H1 (cell line): ENCODE measurements around the gene GMCL2. TPM values are rescaled to one million over a fixed set of nuclear protein-coding genes. Genes with fewer than 3 reads are reported as not detected.

ENCODE experiments used
- CTCF ChIA-PET: fragments of 300-600 bp; sonication (Branson Sonifier 250); formaldehyde crosslinking; loops from one replicate; lab custom pipeline; 2021; ENCODE audit not compliant: partially characterized antibody; lab: Charles Lee
- POLR2A ChIA-PET: fragments of 300-600 bp; sonication (Branson Sonifier 250); formaldehyde crosslinking; loops from one replicate; lab custom pipeline; 2021; ENCODE audit warnings: inconsistent platforms; ENCODE audit not compliant: partially characterized antibody; lab: Charles Lee
- DNase-seq, 2 experiments: peaks; one replicate each; pipeline versions ENCODE4 v3.0.0 to v3.0.0-alpha.2; 2010 to 2022; ENCODE audit warnings: low spot score in 2 of 2, low read depth in 1 of 2, mixed read lengths in 1 of 2
- FAIRE-seq: peaks from 2 replicates; lab custom pipeline; 2011; peaks lifted over from hg19 to GRCh38; lab: Jason Lieb, UNC
- H2AFZ ChIP-seq: 2 replicates; pipeline ENCODE4 v1.8.1; 2012; ENCODE audit warnings: low read length, inconsistent platforms
- H2AK5ac ChIP-seq: 2 replicates; pipeline ENCODE4 v1.6.1; 2013; ENCODE audit warnings: low read depth, low read length
- H2BK120ac ChIP-seq: replicated peaks from 2 replicates; pipeline ENCODE3; 2013; ENCODE audit warnings: low read depth, low read length, inconsistent platforms
- H2BK12ac ChIP-seq: 2 replicates; pipeline ENCODE4 v1.6.1; 2013; ENCODE audit warnings: low read depth, low read length
- H2BK15ac ChIP-seq: 2 replicates; pipeline ENCODE4 v1.6.1; 2013; ENCODE audit warnings: low read length
- H2BK20ac ChIP-seq: 2 replicates; pipeline ENCODE4 v1.6.1; 2013; ENCODE audit warnings: low read length
- H2BK5ac ChIP-seq: 2 replicates; pipeline ENCODE4 v1.6.1; 2013; ENCODE audit warnings: low read depth, low read length
- H3K14ac ChIP-seq: 2 replicates; pipeline ENCODE4 v1.6.1; 2013; ENCODE audit warnings: inconsistent platforms; ENCODE audit not compliant: insufficient read length
- H3K18ac ChIP-seq: 2 replicates; pipeline ENCODE4 v1.6.1; 2013; ENCODE audit warnings: low read length; ENCODE audit errors: extremely low read depth
- H3K23ac ChIP-seq: 2 replicates; pipeline ENCODE4 v1.6.1; 2013; ENCODE audit warnings: inconsistent platforms; ENCODE audit not compliant: insufficient read length
- H3K23me2 ChIP-seq: 2 replicates; pipeline ENCODE4 v1.6.1; 2013; ENCODE audit warnings: low read depth, low read length
- H3K27ac ChIP-seq: 2 replicates; pipeline ENCODE4 v1.6.1; 2011; ENCODE audit warnings: low read depth, low read length, inconsistent platforms
- H3K27me3 ChIP-seq, 4 experiments: replicated peaks in 1 of 4; 1 replicate in 1 of 4; 2 replicates in 3 of 4; pipeline versions ENCODE4 v1.6.1 to v1.8.1; 2011 to 2013; ENCODE audit warnings: low read length in 3 of 4, mild to moderate bottlenecking in 3 of 4, inconsistent platforms in 2 of 4, mixed read lengths in 2 of 4, moderate library complexity in 1 of 4; ENCODE audit not compliant: control insufficient read depth in 3 of 4, insufficient read depth in 3 of 4; ENCODE audit errors: extremely low read depth in 1 of 4
- H3K36me3 ChIP-seq, 4 experiments: 2 replicates each; pipeline versions ENCODE4 v1.6.1 to v1.8.1; 2011 to 2013; ENCODE audit warnings: mild to moderate bottlenecking in 4 of 4, low read length in 3 of 4, moderate library complexity in 2 of 4, control low read depth in 1 of 4, inconsistent platforms in 1 of 4; ENCODE audit not compliant: insufficient read depth in 4 of 4, control insufficient read depth in 2 of 4
- H3K4ac ChIP-seq: replicated peaks from 2 replicates; pipeline ENCODE3; 2013; ENCODE audit warnings: low read length, low read depth, mixed read lengths, inconsistent platforms; ENCODE audit not compliant: insufficient read length
- H3K4me1 ChIP-seq, 4 experiments: replicated peaks in 1 of 4; 1 replicate in 1 of 4; 2 replicates in 3 of 4; pipeline versions ENCODE4 v1.6.1 to v1.8.1; 2011 to 2013; ENCODE audit warnings: low read length in 3 of 4, inconsistent platforms in 2 of 4, mixed read lengths in 1 of 4; ENCODE audit not compliant: insufficient read depth in 4 of 4, control insufficient read depth in 3 of 4
- H3K4me2 ChIP-seq, 2 experiments: 2 replicates each; pipeline versions ENCODE4 v1.6.1 to v1.8.1; 2011 to 2013; ENCODE audit warnings: low read depth in 2 of 2, low read length in 2 of 2, control low read depth in 1 of 2, inconsistent platforms in 1 of 2, mild to moderate bottlenecking in 1 of 2; ENCODE audit not compliant: insufficient read depth in 1 of 2
- H3K4me3 ChIP-seq, 4 experiments: fragments of 200-600, 300-600 bp in 1 of 4; sonication (generic), shearing (Covaris generic), sonication (Bioruptor Twin) in 1 of 4; 2 replicates each; pipeline versions ENCODE4 v1.5.1 to v1.8.1; 2011 to 2016; ENCODE audit warnings: low read length in 4 of 4, low read depth in 3 of 4, control low read depth in 2 of 4, inconsistent platforms in 2 of 4, mild to moderate bottlenecking in 2 of 4, mixed read lengths in 1 of 4, moderate library complexity in 1 of 4; ENCODE audit not compliant: insufficient read depth in 2 of 4; ENCODE audit errors: extremely low read depth in 1 of 4
- H3K56ac ChIP-seq: replicated peaks from 2 replicates; pipeline ENCODE3; 2013; ENCODE audit warnings: low read depth, mild to moderate bottlenecking, mixed read lengths, low read length, inconsistent platforms; ENCODE audit not compliant: insufficient read length
- H3K79me1 ChIP-seq: 2 replicates; pipeline ENCODE4 v1.6.1; 2013; ENCODE audit warnings: low read depth, low read length, control low read depth
- H3K79me2 ChIP-seq, 2 experiments: 2 replicates each; pipeline versions ENCODE4 v1.6.1 to v1.8.1; 2012 to 2013; ENCODE audit warnings: low read length in 2 of 2, mild to moderate bottlenecking in 2 of 2, inconsistent platforms in 1 of 2; ENCODE audit not compliant: insufficient read depth in 2 of 2, control insufficient read depth in 1 of 2
- H3K9ac ChIP-seq, 4 experiments: replicated peaks in 1 of 4; 1 replicate in 1 of 4; 2 replicates in 3 of 4; pipeline versions ENCODE4 v1.6.1 to v1.8.1; 2011 to 2013; ENCODE audit warnings: low read depth in 3 of 4, low read length in 3 of 4, control low read depth in 2 of 4, mild to moderate bottlenecking in 2 of 4, moderate library complexity in 2 of 4, inconsistent platforms in 1 of 4; ENCODE audit errors: extremely low read depth in 1 of 4
- H3K9me3 ChIP-seq, 2 experiments: 2 replicates each; pipeline versions ENCODE4 v1.6.1 to v1.8.1; 2012 to 2013; ENCODE audit warnings: mild to moderate bottlenecking in 2 of 2, moderate library complexity in 2 of 2, control low read depth in 1 of 2, inconsistent platforms in 1 of 2, low read depth in 1 of 2, low read length in 1 of 2, mixed read lengths in 1 of 2; ENCODE audit not compliant: insufficient read depth in 2 of 2
- H4K20me1 ChIP-seq, 2 experiments: replicated peaks in 1 of 2; 2 replicates each; pipeline versions ENCODE3 to v1.8.1; 2011 to 2013; ENCODE audit warnings: inconsistent platforms in 2 of 2, low read length in 2 of 2, mild to moderate bottlenecking in 1 of 2; ENCODE audit not compliant: insufficient read depth in 2 of 2, control insufficient read depth in 1 of 2
- H4K5ac ChIP-seq: 2 replicates; pipeline ENCODE4 v1.6.1; 2013; ENCODE audit warnings: low read length, low read depth, mixed read lengths, inconsistent platforms; ENCODE audit not compliant: insufficient read length
- H4K8ac ChIP-seq: 2 replicates; pipeline ENCODE4 v1.8.0; 2013; ENCODE audit warnings: mild to moderate bottlenecking, moderate library complexity, low read length, inconsistent platforms; ENCODE audit not compliant: insufficient read depth; ENCODE audit errors: extremely low read depth
- H4K91ac ChIP-seq: replicated peaks from 2 replicates; pipeline ENCODE3; 2013; ENCODE audit warnings: low read length, mixed read lengths, inconsistent platforms; ENCODE audit not compliant: insufficient read length
- ASH2L ChIP-seq: fragments of 200-600, 300-600 bp; sonication (generic); IDR thresholded peaks from one replicate; pipeline ENCODE4 v1.7.1; 2017; ENCODE audit warnings: low read length
- ATF3 ChIP-seq: IDR thresholded peaks from 2 replicates; pipeline ENCODE4 v1.6.1; 2011; ENCODE audit warnings: low read depth, mild to moderate bottlenecking, low read length; ENCODE audit not compliant: insufficient read depth
- CBX5 ChIP-seq: fragments of 300-800, 300-1000 bp; sonication (generic); IDR thresholded peaks from 2 replicates; pipeline ENCODE4 v1.7.1; 2016; ENCODE audit warnings: antibody characterized with exemption, low read length, low read depth
- CHD1 ChIP-seq: IDR thresholded peaks from 2 replicates; pipeline ENCODE4 v1.6.1; 2012; ENCODE audit warnings: low read depth, low read length, improper control_type of control experiment
- CHD2 ChIP-seq: IDR thresholded peaks from 2 replicates; pipeline ENCODE4 v1.6.1; 2012; ENCODE audit warnings: low read length, improper control_type of control experiment
- EGR1 ChIP-seq: IDR thresholded peaks from 2 replicates; pipeline ENCODE4 v1.6.1; 2011; ENCODE audit warnings: low read depth, low read length, borderline replicate concordance
- HDAC6 ChIP-seq: IDR thresholded peaks from one replicate; pipeline ENCODE4 v1.7.1; 2012; ENCODE audit warnings: low read depth, mild to moderate bottlenecking, inconsistent platforms, low read length, moderate library complexity
- JUND ChIP-seq: IDR thresholded peaks from 2 replicates; pipeline ENCODE4 v1.6.1; 2011; ENCODE audit warnings: mild to moderate bottlenecking, improper control_type of control experiment, low read length
- POU5F1 ChIP-seq: IDR thresholded peaks from 2 replicates; pipeline ENCODE4 v1.6.1; 2011; ENCODE audit warnings: low read depth, mild to moderate bottlenecking, low read length, moderate library complexity
- RNF2 ChIP-seq: fragments of 200-900, 300-1000 bp; sonication (generic); IDR thresholded peaks from 2 replicates; pipeline ENCODE4 v1.7.1; 2016; ENCODE audit warnings: borderline replicate concordance, low read depth, mild to moderate bottlenecking, antibody characterized with exemption, low read length; ENCODE audit not compliant: poor library complexity, severe bottlenecking; ENCODE audit errors: missing control alignments
- SAP30 ChIP-seq: fragments of 300-600 bp; sonication (generic); IDR thresholded peaks from 2 replicates; pipeline ENCODE4 v1.7.1; 2012; ENCODE audit warnings: low read length, moderate library complexity, mild to moderate bottlenecking, inconsistent platforms; ENCODE audit not compliant: insufficient read depth, insufficient replicate concordance
- SIRT6 ChIP-seq: IDR thresholded peaks from one replicate; pipeline ENCODE4 v1.7.1; 2012; ENCODE audit warnings: low read length, inconsistent platforms
- SP4 ChIP-seq: IDR thresholded peaks from 2 replicates; pipeline ENCODE4 v1.6.1; 2012; ENCODE audit warnings: low read length, inconsistent platforms
- YY1 ChIP-seq: IDR thresholded peaks from 2 replicates; pipeline ENCODE4 v1.6.1; 2011; ENCODE audit warnings: low read depth, mild to moderate bottlenecking, low read length
- WGBS, 2 experiments: shearing (Covaris generic) in 1 of 2; methylation state at CpG; one replicate each; pipeline versions ENCODE4 v1.1.6 to v1.1.7; 2013 to 2015; ENCODE audit warnings: low lambda C conversion rate in 2 of 2, mixed read lengths in 2 of 2, inconsistent platforms in 1 of 2, low coverage in 1 of 2, missing lambda C conversion rate in 1 of 2; ENCODE audit not compliant: insufficient replicate concordance in 2 of 2, insufficient coverage in 1 of 2, insufficient read length in 1 of 2; ENCODE audit errors: extremely low coverage in 1 of 2, missing lambda C conversion rate in 1 of 2; 5-methylcytosine and 5-hydroxymethylcytosine counted together
- polyA plus RNA-seq, 7 experiments: library from polyadenylated mRNA; depleted of rRNA in 3 of 7; stranded (reverse) in 5 of 7; unstranded in 2 of 7; fragments of >200 nt in 5 of 7; fragments of 200-250 nt in 2 of 7; gene quantifications; 1 replicate in 5 of 7; 2 replicates in 1 of 7; 4 replicates in 1 of 7; pipeline versions ENCODE4 v1.2.1 to v1.2.3, GENCODE V29; 2011 to 2013; ENCODE audit warnings: missing spikeins in 2 of 7, mixed read lengths in 2 of 7
- total RNA-seq: library from RNA; stranded (reverse); fragmentation: NEBNext Ultra II Directional; extraction: Animal tissue kit (Norgen Biotek cat#: 25700); gene quantifications from 2 replicates; pipeline ENCODE4 v1.2.1, GENCODE V29; 2021

GMCL2 gene
- total and polyA plus RNA-seq, 2 of the 8 experiments (the other 6 are each of a cell fraction or from before 2014, with no cell fraction given) = 0.13 TPM; not detected in 1

GRCh38 chr5:178229861-178230260, 42.7 kb upstream of the GMCL2 start:
- Histone ChIP-seq H3K9me3 (no peaks in the 10 kb centered on the region), H2BK12ac (no peak overlapping the region), H3K79me1 (peaks cover 11% of the 10 kb centered on the region), H2BK120ac (no peak overlapping the region), H3K14ac (no peak overlapping the region), H3K4me2 (no peak overlapping the region), H3K27me3 (no peaks in the 10 kb centered on the region), H3K36me3 (peaks cover 7 to 35% (median 18%) of the 10 kb centered on the region in 4 experiments; a peak in 6 of 8 replicates), H3K56ac (no peak overlapping the region), H2BK15ac (no peak overlapping the region), H4K5ac (no peak overlapping the region), H4K91ac (no peak overlapping the region), H3K18ac (no peak overlapping the region), H3K4ac (no peak overlapping the region), H2AK5ac (no peak overlapping the region), H4K8ac (peak overlapping the region; percentile 45; the same call in 1 of the 2 replicates), H3K79me2 (peaks cover 0 to 13% of the 10 kb centered on the region in 2 experiments; a peak in 2 of 4 replicates), H2BK5ac (no peak overlapping the region), H2BK20ac (no peak overlapping the region), H3K9ac (no peak overlapping the region), H3K4me3 (no peak overlapping the region), H3K23ac (no peak overlapping the region), H2AFZ (no peak overlapping the region), H3K23me2 (peaks cover 3% of the 10 kb centered on the region; the same call in 1 of the 2 replicates), H4K20me1 (peaks cover 0 to 5% of the 10 kb centered on the region in 2 experiments), H3K27ac (no peak overlapping the region), H3K4me1 (peaks cover 0 to 16% (median 10%) of the 10 kb centered on the region in 4 experiments; a peak in 6 of 7 replicates)
- ChIA-PET POLR2A (interaction anchor here (0.6 to 21.6 kb wide), 4 partner anchors 9 to 37 kb away, joined by 3 to 507 read pairs (median 3); partner anchors contain the start of gene HNRNPAB), CTCF (interaction anchor here (0.5 kb wide), 1 partner anchor 49 kb away, joined by 3 read pairs; no protein-coding TSS in a partner anchor)
- 91% methylated on average over 10 of the region's 10 CpGs; no CpG with 5 or more reads in 1 of the 2 experiments for WGBS, 2 experiments
- FAIRE-seq (no peak), DNase-seq (no peak)
- no peak for TF ChIP-seq CHD1
- TF ChIP-seq YY1 = no peak
- TF ChIP-seq SIRT6 = no peak
- no peak for TF ChIP-seq JUND
- no peak for TF ChIP-seq ATF3
- TF ChIP-seq EGR1 = no peak
- TF ChIP-seq POU5F1 = no peak
- no peak for TF ChIP-seq CBX5
- TF ChIP-seq HDAC6 = no peak
- TF ChIP-seq CHD2 = no peak
- no peak for TF ChIP-seq RNF2
- TF ChIP-seq ASH2L = no peak
- TF ChIP-seq SP4 = no peak
- no peak for TF ChIP-seq SAP30
